Measurements from ENCODE around the gene TMEM214.
"Not testable (repeated sequence)": the region's sequence is repeated elsewhere in the genome, so short reads cannot be mapped to it uniquely, and the experiment has no call there.

Gene TMEM214

DNA sequence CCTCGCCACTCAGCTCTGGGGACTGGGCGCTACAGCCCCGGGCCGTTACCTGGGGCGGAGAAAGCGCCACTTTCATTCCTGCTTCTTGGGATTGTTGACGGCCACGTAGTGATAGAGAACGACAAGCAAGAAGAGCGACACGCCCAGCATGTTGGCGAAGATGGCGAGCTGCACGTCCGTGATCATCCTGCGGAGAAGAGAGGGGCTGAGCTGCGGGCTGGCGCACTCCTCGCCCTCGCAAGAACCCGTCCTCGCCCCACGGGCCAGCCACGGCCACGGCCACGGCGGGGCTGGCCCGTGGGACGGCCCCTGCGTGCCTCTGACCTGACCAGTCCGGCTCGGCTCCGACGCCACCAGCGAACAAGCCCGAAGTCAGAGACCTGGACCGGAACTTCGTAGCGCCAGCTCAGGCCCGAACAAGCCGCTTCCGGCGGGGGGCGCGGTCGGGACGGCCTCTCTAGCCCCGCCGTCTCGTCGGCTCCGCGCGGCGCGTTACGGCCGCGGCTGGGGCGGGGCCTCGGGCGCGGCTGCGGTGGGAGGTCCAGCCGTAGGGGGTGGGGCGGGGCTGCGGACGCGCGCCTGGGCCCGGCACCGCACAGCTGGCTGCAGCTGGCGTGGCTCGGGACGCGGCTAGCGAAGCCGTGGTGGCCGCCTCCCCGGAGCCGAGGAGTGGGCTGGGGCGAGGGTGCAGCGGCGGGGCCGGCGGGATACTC is 38.7 kb downstream of the TMEM214 start, which contains the start of gene OST4:
Gene OST4, minus strand, starts transcription at position 378 of the 713 bp plus-strand sequence.
- peak; percentile 92 for DNase-seq

DNA sequence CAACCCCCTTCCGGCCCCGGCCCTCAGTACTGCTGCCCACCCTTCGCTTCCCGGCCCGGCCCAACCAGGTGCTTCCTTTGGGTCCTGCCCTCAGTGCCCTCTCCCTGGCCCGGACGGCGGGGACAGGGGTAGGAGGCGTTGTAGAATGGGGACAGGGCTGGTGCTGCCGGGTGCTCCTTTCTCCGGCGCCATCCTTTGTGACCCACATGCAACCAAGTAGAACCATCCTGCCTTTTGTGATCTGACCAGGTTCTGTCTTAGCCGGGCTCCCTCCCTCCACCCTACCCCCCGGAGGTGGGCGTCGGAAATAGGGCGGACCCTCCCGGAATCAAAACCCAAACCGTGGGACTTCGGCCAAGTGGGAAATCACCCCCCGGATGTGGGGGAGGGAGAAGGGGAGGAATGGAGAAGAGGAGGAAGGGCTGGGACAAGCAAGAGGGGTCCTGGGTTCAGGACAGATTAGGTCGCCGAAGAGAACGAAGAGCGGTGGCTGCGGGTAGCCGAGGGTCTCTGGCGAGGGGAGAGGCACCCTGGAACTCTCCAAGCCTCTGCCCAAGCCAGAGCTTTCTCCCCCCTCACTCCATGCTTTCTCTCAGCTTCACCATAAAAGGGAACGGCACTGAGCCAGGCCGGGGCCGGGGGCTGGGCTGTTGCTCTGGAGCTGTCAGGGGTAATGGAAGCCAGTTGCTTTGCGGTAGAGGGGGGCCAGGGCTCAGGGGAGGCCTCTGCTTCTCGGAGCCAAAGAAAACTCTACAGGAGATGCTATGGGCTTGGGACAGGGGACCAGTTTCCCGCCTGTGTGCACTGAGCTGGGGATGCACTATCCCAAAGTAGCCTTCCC is 39.4 kb downstream of the TMEM214 start:
- no peak for DNase-seq

- no peak for DNase-seq
These were observed 40.2 kb downstream of the TMEM214 start for GRCh38 chr2:27072920-27073319.

DNA sequence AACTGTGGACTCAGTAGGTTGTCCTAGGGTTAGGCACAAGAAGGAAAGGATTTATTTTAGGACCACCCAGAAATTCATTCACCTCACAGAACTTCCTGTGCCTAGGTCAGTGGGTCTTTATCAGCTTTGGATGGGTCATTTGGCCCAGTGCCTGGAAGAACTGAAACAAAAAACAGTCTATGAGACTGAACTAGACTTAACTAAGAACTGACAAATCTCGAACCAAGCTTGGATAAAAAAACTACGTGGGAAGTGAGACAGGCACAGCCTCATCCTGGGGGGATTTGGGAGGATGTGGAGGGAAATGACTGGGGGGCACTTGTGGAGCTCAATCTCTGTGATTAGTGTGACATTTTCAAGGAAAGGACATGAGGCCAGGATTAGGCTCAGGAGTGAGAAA is 41.0 kb downstream of the TMEM214 start:
- DNase-seq, result no peak

GRCh38 chr2:27074738-27075565 is 42.2 kb downstream of the TMEM214 start:
- DNase-seq, result no peak

GRCh38 chr2:27075566-27075871 is 42.8 kb downstream of the TMEM214 start:
- not testable (repeated sequence) for DNase-seq

DNA sequence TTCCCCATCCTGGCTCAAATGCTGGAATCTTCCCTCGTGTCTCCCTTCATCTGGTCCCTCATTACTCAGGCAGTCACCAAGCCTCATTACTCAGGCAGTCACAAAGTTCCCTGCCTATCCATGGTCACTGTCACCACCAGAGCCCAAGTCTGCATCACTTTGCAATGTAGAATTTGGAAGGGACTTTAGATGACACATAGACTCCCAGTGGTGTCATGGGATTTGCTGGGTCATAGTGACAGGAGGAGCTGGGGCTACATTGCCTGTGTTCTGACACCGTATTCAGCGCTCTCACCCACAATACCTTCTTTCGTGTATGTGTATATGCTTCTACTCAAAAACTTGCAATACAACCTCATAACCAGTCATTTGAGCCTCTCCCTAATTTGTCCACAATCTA is 43.6 kb downstream of the TMEM214 start:
- no peak for DNase-seq

- no peak for DNase-seq
These were observed 44.5 kb downstream of the TMEM214 start for GRCh38 chr2:27077231-27077630.

DNA sequence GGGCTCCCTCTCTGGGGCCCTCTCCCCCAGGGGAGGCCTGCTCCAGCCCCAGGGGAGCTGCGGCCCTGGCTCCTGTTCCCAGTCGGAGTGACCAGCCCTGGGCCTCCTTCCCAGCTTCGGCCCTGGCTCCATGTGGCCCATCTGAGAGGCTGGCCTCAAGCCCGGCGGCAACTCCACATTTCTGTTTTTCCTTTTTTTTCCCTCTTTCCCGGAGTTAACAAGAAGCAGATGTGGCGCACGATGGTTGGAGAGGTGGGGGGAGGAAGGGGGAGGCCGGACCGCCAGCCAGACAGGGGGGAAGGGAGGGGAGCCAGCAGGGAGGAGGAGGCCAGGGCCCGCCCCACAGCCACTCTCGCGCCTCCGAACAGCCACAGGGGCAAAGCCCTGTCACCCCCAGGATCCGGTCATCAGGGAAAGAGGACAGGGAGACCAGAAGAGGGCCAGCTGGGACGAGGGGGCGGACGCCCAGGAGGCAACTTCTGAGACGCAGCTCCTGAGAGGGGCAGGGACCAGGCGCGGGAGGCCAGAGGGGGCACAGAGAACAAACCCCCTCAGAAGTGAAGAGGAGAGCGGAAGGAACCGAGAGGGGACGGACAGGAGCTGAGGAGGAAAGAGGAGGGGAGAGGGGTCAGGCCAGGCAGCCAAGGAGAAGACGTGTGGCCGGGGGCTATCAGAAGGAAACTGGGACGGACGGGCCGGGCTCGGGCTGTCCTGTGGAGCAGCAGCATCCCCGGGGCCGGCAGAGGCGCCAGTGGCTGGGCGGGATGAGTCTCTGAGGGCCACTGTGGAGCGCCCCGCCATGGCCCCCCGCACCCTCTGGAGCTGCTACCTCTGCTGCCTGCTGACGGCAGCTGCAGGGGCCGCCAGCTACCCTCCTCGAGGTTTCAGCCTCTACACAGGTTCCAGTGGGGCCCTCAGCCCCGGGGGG is 45.8 kb downstream of the TMEM214 start, which contains the start of gene EMILIN1:
Gene EMILIN1, plus strand, starts transcription at position 349 of the 928 bp plus-strand sequence. Its CDS starts 451 bp downstream, at position 800.
- no peak for DNase-seq

DNA sequence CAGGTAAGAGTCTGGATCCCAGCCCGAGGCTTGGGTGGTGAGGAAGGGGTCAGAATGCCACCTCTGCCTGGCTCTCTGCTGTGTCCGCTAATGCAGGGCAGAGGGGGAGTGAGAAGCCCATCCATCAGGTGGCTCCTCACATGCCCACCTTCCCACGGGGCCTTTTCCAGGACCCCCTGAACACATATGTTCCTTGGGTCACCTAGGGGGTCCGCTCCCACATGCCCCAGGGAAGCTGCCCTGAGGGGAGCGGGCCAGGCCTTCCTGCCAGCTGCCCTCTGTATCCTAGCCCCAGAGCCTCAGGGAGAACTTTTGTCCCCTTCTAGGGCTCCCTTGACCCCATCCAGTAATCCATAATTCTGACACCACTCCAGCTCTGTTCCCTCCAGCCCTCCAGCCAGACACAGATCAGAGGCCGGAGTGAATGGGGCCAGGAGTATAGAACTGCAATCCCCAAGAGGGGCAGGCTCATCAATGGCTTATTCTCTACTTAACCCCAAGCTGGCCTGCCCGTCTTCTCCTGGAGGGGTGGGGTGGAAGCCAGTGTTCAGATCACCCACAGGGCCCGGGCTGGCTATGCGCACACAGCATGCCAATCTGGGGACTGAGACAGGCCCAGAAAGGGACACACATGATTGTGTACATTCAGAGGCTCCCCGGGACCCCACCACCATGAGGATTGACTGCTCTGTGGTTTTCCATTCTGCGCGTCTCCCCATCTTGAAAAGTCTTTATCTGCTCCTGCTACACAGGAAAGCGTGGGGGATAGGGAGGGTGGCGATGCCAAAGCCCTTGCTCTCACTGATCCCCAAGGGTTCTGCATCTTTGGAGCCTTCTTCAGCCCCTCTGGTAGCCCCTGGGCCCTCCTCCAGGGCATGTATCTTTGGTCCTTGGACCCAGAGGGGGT is 46.7 kb downstream of the TMEM214 start:
- DNase-seq, result no peak

DNA sequence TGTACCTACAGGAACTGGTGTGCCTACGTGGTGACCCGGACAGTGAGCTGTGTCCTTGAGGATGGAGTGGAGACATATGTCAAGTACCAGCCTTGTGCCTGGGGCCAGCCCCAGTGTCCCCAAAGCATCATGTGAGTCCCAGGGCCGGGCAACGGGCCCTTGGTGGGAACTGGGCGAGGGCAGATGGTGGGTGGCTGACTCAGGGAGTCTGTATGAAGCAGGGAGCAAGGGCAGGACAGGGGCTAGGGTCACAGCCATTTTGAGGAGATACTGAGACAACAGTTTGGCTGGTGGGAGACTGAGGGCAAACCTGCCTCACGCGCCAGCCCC is 47.3 kb downstream of the TMEM214 start:
- no peak for DNase-seq

GRCh38 chr2:27080603-27080936 is 47.8 kb downstream of the TMEM214 start:
- no peak for DNase-seq

DNA sequence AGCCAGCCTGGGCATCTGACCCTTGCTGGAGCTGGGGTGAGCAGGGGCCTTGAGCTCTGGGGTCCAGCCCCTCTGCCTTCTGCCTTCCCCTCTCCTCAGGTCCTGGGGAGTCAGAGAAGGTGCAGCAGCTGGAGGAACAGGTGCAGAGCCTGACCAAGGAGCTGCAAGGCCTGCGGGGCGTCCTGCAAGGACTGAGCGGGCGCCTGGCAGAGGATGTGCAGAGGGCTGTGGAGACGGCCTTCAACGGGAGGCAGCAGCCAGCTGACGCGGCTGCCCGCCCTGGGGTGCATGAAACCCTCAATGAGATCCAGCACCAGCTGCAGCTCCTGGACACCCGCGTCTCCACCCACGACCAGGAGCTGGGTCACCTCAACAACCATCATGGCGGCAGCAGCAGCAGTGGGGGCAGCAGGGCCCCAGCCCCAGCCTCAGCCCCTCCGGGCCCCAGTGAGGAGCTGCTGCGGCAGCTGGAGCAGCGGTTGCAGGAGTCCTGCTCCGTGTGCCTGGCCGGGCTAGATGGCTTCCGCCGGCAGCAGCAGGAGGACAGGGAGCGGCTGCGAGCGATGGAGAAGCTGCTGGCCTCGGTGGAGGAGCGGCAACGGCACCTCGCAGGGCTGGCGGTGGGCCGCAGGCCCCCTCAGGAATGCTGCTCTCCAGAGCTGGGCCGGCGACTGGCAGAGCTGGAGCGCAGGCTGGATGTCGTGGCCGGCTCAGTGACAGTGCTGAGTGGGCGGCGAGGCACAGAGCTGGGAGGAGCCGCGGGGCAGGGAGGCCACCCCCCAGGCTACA is 49.4 kb downstream of the TMEM214 start:
- no peak for DNase-seq

DNA sequence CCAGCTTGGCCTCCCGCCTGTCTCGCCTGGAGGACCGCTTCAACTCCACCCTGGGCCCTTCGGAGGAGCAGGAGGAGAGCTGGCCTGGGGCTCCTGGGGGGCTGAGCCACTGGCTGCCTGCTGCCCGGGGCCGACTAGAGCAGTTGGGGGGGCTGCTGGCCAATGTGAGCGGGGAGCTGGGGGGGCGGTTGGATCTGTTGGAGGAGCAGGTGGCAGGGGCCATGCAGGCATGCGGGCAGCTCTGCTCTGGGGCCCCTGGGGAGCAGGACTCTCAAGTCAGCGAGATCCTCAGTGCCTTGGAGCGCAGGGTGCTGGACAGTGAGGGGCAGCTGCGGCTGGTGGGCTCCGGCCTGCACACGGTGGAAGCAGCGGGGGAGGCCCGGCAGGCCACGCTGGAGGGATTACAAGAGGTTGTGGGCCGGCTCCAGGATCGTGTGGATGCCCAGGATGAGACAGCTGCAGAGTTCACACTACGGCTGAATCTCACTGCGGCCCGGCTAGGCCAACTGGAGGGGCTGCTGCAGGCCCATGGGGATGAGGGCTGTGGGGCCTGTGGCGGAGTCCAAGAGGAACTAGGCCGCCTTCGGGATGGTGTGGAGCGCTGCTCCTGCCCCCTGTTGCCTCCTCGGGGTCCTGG is 50.1 kb downstream of the TMEM214 start:
- DNase-seq, result no peak

GRCh38 chr2:27083410-27084296 is 50.9 kb downstream of the TMEM214 start:
- DNase-seq, result no peak

GRCh38 chr2:27084297-27085061 is 51.7 kb downstream of the TMEM214 start:
- DNase-seq, result no peak

GRCh38 chr2:27085062-27085672 is 52.4 kb downstream of the TMEM214 start:
- no peak for DNase-seq

DNA sequence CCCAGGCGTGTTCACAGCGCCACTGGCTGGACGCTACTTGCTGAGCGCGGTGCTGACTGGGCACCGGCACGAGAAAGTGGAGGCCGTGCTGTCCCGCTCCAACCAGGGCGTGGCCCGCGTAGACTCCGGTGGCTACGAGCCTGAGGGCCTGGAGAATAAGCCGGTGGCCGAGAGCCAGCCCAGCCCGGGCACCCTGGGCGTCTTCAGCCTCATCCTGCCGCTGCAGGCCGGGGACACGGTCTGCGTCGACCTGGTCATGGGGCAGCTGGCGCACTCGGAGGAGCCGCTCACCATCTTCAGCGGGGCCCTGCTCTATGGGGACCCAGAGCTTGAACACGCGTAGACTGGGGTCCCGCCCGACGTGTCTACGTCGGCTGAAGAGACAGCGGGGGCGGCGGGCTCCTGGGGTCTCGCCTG is 52.9 kb downstream of the TMEM214 start:
- DNase-seq, result peak; percentile 6
